A549 (cell line): ENCODE measurements around the gene SPATA25. TPM values are rescaled to one million over a fixed set of nuclear protein-coding genes. Genes with fewer than 3 reads are reported as not detected.
A peak's percentile ranks its signal among the peaks of the same experiment; 100 is the strongest.

Source experiments
- ATAC-seq, 2 experiments: fragments of 200-7000 bp in 1 of 2; fragments of >200 bp in 1 of 2; cut with Nextera tagmentation in 1 of 2; cut with Tn5 transposase in 1 of 2; 3 replicates each; pipeline versions ENCODE4 v1.8.0 to v1.9.1; 2018 to 2020; ENCODE audit warnings: mild to moderate bottlenecking in 1 of 2, moderate library complexity in 1 of 2
- CTCF ChIA-PET: fragments of 300-600 bp; sonication (Branson Sonifier 250); formaldehyde crosslinking; extraction: SDS; loops from one replicate; lab custom pipeline; 2021; ENCODE audit warnings: antibody characterized with exemption, inconsistent platforms; lab: Yijun Ruan, JAX
- POLR2A ChIA-PET: fragments of 350-600 bp; formaldehyde crosslinking; extraction: SDS; loops from one replicate; lab custom pipeline; 2021; ENCODE audit warnings: antibody characterized with exemption, inconsistent platforms; lab: Yijun Ruan, JAX
- DNase-seq, 2 experiments: peaks; one replicate each; pipeline versions ENCODE4 v3.0.0 to v3.0.0-alpha.2; 2011 to 2016; ENCODE audit warnings: low read depth in 1 of 2, low spot score in 1 of 2
- FAIRE-seq: peaks from 2 replicates; lab custom pipeline; 2011; peaks lifted over from hg19 to GRCh38; lab: Jason Lieb, UNC
- H3K27ac ChIP-seq, 2 experiments: fragments of >200 bp; sonication (Bioruptor Twin); formaldehyde crosslinking; 3 replicates each; pipeline ENCODE4 v1.5.1; 2016 to 2017
- H3K4me1 ChIP-seq: fragments of >200 bp; sonication (Bioruptor Twin); formaldehyde crosslinking; 3 replicates; pipeline ENCODE4 v1.6.1; 2016
- H3K4me2 ChIP-seq: fragments of >200 bp; sonication (Bioruptor Twin); formaldehyde crosslinking; 3 replicates; pipeline ENCODE4 v1.6.1; 2016
- H3K4me3 ChIP-seq: fragments of >200 bp; sonication (Bioruptor Twin); formaldehyde crosslinking; 3 replicates; pipeline ENCODE4 v1.5.1; 2016
- H3K9me3 ChIP-seq: fragments of >200 bp; sonication (Bioruptor Twin); formaldehyde crosslinking; 3 replicates; pipeline ENCODE4 v1.6.1; 2016
- BHLHE40 ChIP-seq: IDR thresholded peaks from 2 replicates; pipeline ENCODE4 v1.6.1; 2012; ENCODE audit warnings: low read depth, low read length, inconsistent platforms
- CBX8 ChIP-seq: fragments of 200-600 bp; sonication (generic); IDR thresholded peaks from 2 replicates; pipeline ENCODE4 v1.6.1; 2016
- CTCF ChIP-seq: fragments of >200 bp; sonication (Bioruptor Twin); formaldehyde crosslinking; IDR thresholded peaks from 3 replicates; pipeline ENCODE4 v1.5.1; 2016
- EHMT2 ChIP-seq: fragments of 200-600 bp; sonication (generic); IDR thresholded peaks from 2 replicates; pipeline ENCODE4 v1.6.1; 2016; ENCODE audit warnings: antibody characterized with exemption, low read depth, mild to moderate bottlenecking, moderate library complexity
- EP300 ChIP-seq, 2 experiments: fragments of >200 bp; sonication (Bioruptor Twin); formaldehyde crosslinking; IDR thresholded peaks; 2 replicates in 1 of 2; 3 replicates in 1 of 2; pipeline ENCODE4 v1.6.1; 2016 to 2017
- ESRRA ChIP-seq: fragments of 150-350 bp; IDR thresholded peaks from 2 replicates; pipeline ENCODE4 v1.6.1; 2014; ENCODE audit warnings: mild to moderate bottlenecking, low read length, borderline replicate concordance
- FOSB ChIP-seq: fragments of 250-450 bp; sonication (Bioruptor Pico); IDR thresholded peaks from 2 replicates; pipeline ENCODE4 v1.5.0; 2020; ENCODE audit warnings: mild to moderate bottlenecking, moderate library complexity
- FOSL2 ChIP-seq, 2 experiments: fragments of 450-650 bp in 1 of 2; fragments of >200 bp in 1 of 2; sonication (Bioruptor Twin) in 1 of 2; formaldehyde crosslinking; IDR thresholded peaks; 2 replicates each; pipeline versions ENCODE4 v1.5.0 to v1.6.1; 2016 to 2020; ENCODE audit warnings: mild to moderate bottlenecking in 1 of 2, moderate library complexity in 1 of 2
- FOXS1 ChIP-seq: fragments of 250-450 bp; sonication (Bioruptor Pico); IDR thresholded peaks from 2 replicates; pipeline ENCODE4 v1.5.0; 2020; ENCODE audit warnings: mild to moderate bottlenecking, moderate library complexity
- HEYL ChIP-seq: fragments of 250-450 bp; sonication (Bioruptor Pico); IDR thresholded peaks from 2 replicates; pipeline ENCODE4 v1.8.0; 2021; ENCODE audit warnings: mild to moderate bottlenecking, moderate library complexity
- HOXB5 ChIP-seq: fragments of 250-450 bp; sonication (Bioruptor Pico); IDR thresholded peaks from 2 replicates; pipeline ENCODE4 v1.5.0; 2020; ENCODE audit warnings: mild to moderate bottlenecking, moderate library complexity
- KDM1A ChIP-seq: fragments of 200-600 bp; sonication (generic); IDR thresholded peaks from 2 replicates; pipeline ENCODE4 v1.6.1; 2016; ENCODE audit warnings: low read depth, mild to moderate bottlenecking
- MAZ ChIP-seq: fragments of 150-350 bp; IDR thresholded peaks from 2 replicates; pipeline ENCODE4 v1.6.1; 2014; ENCODE audit warnings: antibody characterized with exemption, low read depth, low read length, borderline replicate concordance
- MYC ChIP-seq: IDR thresholded peaks from 2 replicates; pipeline ENCODE4 v1.6.1; 2012; ENCODE audit warnings: mild to moderate bottlenecking, inconsistent platforms, low read length, improper control_type of control experiment, borderline replicate concordance
- RAD21 ChIP-seq, 2 experiments: fragments of >200 bp in 1 of 2; sonication (Bioruptor Twin) in 1 of 2; formaldehyde crosslinking in 1 of 2; IDR thresholded peaks in 1 of 2; conservative IDR thresholded peaks in 1 of 2; 2 replicates in 1 of 2; 3 replicates in 1 of 2; pipeline ENCODE4 v1.6.1; 2012 to 2018; ENCODE audit warnings: inconsistent platforms in 1 of 2
- RCOR1 ChIP-seq: fragments of 150-350 bp; IDR thresholded peaks from 2 replicates; pipeline ENCODE4 v1.6.1; 2014; ENCODE audit warnings: antibody characterized with exemption, low read length, low read depth
- RFX5 ChIP-seq: fragments of 450-650 bp; IDR thresholded peaks from 2 replicates; pipeline ENCODE4 v1.7.1; 2014; ENCODE audit warnings: antibody characterized with exemption, mild to moderate bottlenecking, moderate library complexity
- RNF2 ChIP-seq: fragments of 200-600 bp; sonication (generic); IDR thresholded peaks from 2 replicates; pipeline ENCODE4 v1.6.1; 2016; ENCODE audit warnings: low read depth, mild to moderate bottlenecking, antibody characterized with exemption, moderate library complexity, borderline replicate concordance
- SREBF2 ChIP-seq: fragments of 450-650 bp; IDR thresholded peaks from 2 replicates; pipeline ENCODE4 v1.6.1; 2014; ENCODE audit warnings: mild to moderate bottlenecking, moderate library complexity
- USF2 ChIP-seq: fragments of 450-650 bp; IDR thresholded peaks from 2 replicates; pipeline ENCODE4 v1.6.1; 2014; ENCODE audit warnings: antibody characterized with exemption
- ZFP36 ChIP-seq: fragments of 450-650 bp; IDR thresholded peaks from 2 replicates; pipeline ENCODE4 v1.6.1; 2014; ENCODE audit warnings: borderline replicate concordance; ENCODE audit not compliant: partially characterized antibody
- WGBS: methylation state at CpG from one replicate; pipeline ENCODE4 v1.1.6; 2017; ENCODE audit errors: missing lambda C conversion rate; 5-methylcytosine and 5-hydroxymethylcytosine counted together
- polyA plus RNA-seq, 4 experiments: library from polyadenylated mRNA; depleted of rRNA in 3 of 4; stranded (reverse); fragments of >200 nt; fragmentation: RNase III in 1 of 4; extraction: RNeasy Plus Mini Kit Qiagen cat#74134 plus additional on column Dnase treatment in 1 of 4; gene quantifications; 2 replicates in 3 of 4; 3 replicates in 1 of 4; pipeline ENCODE4 v1.2.3, GENCODE V29; 2011 to 2017
- TF ChIP-seq, protein P1 (sequence below): fragments of >200 bp; sonication (Bioruptor Twin); formaldehyde crosslinking; IDR thresholded peaks from 3 replicates; pipeline ENCODE4 v1.6.1; 2016
- TF ChIP-seq, protein P2 (sequence below): IDR thresholded peaks from 2 replicates; pipeline ENCODE4 v1.6.1; 2012; ENCODE audit warnings: low read depth, borderline replicate concordance

The SPATA25 gene
- polyA plus RNA-seq, 2 of the 4 experiments (the other 2 are of a cell fraction), result 0.31 to 0.77 TPM

DNA sequence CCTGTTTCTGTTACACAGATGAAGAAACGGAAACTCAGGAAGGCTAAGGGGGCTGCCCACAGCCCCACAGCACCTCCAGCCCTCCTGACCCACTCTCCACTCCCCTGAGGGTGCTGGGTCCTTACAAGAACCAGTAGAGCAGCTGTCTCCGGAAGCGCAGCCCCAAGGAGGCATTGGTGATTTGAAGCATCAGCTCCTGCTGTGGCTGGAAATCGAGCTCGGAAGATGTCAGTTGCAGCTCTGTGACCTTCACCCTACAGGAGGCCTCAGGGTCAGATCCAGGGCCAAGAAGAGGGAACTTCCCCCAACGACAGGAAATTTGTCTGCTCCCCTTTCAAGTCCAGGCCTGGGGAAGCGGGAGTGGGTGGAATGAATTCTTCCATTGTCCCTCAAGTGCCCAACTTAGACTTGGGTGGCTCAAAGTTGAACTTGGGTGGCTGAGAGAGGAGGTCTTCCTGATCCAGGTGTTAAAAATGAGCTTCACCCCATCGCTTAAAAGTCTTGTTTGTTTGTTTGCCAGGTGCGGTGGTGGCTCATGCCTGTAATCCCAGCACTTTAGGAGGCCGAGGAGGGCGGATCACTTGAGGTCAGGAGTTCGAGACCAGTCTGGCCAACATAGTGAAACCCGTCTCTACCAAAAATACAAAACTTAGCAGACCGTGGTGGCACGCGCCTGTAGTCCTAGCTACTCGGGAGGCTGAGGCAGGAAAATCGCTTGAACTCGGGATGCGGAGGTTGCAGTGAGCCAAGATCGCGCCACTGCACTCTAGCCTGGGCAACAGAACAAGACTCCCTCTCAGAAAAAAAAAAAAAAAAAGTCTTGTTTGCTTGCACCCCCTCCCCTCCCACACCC lies 22.6 kb upstream of the SPATA25 start:
- H3K4me3 ChIP-seq, result peak overlapping the region; percentile 23; the same call in 1 of the 3 replicates
- ATAC-seq (no peak), FAIRE-seq (no peak), DNase-seq (no peak)
- H3K9me3 ChIP-seq, result no peaks in the 10 kb centered on the region
- CTCF ChIA-PET, result interaction anchor here (0.6 to 1.6 kb wide), 4 partner anchors 14 to 1780 kb away, joined by 3 to 6 read pairs (median 4); no protein-coding TSS in a partner anchor
- TF ChIP-seq RCOR1 (no peak), HEYL (CRISPR knock-in tag) (no peak), FOSL2 (IDR thresholded peaks at IDR 0.05) (no peak), FOSL2 (CRISPR knock-in tag; IDR thresholded peaks at IDR 0.05) (no peak), FOXS1 (CRISPR knock-in tag) (no peak), CBX8 (no peak)
- TF ChIP-seq, protein P1, sequence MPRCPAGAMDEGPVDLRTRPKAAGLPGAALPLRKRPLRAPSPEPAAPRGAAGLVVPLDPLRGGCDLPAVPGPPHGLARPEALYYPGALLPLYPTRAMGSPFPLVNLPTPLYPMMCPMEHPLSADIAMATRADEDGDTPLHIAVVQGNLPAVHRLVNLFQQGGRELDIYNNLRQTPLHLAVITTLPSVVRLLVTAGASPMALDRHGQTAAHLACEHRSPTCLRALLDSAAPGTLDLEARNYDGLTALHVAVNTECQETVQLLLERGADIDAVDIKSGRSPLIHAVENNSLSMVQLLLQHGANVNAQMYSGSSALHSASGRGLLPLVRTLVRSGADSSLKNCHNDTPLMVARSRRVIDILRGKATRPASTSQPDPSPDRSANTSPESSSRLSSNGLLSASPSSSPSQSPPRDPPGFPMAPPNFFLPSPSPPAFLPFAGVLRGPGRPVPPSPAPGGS, result no peak
- H3K4me1 ChIP-seq, result peaks cover 24% of the 10 kb centered on the region
- peak overlapping the region; percentile 69 for H3K4me2 ChIP-seq
- POLR2A ChIA-PET, result interaction anchor here (0.8 to 1.2 kb wide), 2 partner anchors 19 to 25 kb away, joined by 3 to 8 read pairs; partner anchors contain the start of genes CTSA and NEURL2
- 84% methylated on average over 22 of the region's 22 CpGs for WGBS
- peak overlapping the region; percentile 43 to 75; a peak in 5 of 6 replicates for H3K27ac ChIP-seq

DNA sequence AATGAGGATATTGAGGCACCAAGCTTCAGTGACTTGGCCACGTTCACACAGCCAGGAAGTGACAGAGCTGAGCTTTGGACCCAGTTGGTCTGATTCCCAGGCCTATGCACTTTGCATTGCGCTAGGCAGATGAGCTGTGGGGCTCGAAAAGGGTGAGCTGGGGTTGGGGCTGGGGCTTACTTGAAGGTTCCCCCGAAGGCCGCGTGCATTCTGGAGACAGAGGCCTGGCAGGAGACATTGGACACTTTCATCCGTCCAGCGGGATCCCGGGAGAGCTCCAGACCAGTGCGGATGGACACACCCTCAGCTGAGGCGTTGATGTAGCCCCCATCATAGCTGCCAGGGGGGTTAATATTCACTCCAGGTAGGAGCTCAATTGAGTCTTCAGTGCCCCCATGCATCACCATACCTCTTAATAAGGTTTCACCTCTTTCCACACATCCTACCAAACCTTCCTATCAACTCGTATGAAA lies 21.9 kb upstream of the SPATA25 start:
- H3K4me2 ChIP-seq, result no peak overlapping the region
- DNase-seq, result no peak
- peaks cover 26% of the 10 kb centered on the region for H3K4me1 ChIP-seq
- POLR2A ChIA-PET, result interaction anchor here (0.8 kb wide), 1 partner anchor 19 kb away, joined by 3 read pairs; the partner anchor contains the start of genes CTSA and NEURL2
- FAIRE-seq, result no peak
- no peaks in the 10 kb centered on the region for H3K9me3 ChIP-seq
- H3K27ac ChIP-seq, result no peak overlapping the region
- H3K4me3 ChIP-seq, result no peak overlapping the region
- TF ChIP-seq RNF2 (no peak), HOXB5 (CRISPR knock-in tag) (no peak), MAZ (no peak), BHLHE40 (no peak), SREBF2 (no peak), EP300 (IDR thresholded peaks at IDR 0.05) (no peak), ESRRA (no peak), FOSB (no peak), USF2 (no peak), CTCF (no peak), RFX5 (no peak), RAD21 (conservative IDR thresholded peaks at IDR 0.05 in 1 of 2, IDR thresholded peaks at IDR 0.05 in 1 of 2) (no peak), MYC (no peak), KDM1A (no peak), ZFP36 (no peak), EHMT2 (no peak)
- TF ChIP-seq, protein P2, sequence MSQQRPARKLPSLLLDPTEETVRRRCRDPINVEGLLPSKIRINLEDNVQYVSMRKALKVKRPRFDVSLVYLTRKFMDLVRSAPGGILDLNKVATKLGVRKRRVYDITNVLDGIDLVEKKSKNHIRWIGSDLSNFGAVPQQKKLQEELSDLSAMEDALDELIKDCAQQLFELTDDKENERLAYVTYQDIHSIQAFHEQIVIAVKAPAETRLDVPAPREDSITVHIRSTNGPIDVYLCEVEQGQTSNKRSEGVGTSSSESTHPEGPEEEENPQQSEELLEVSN, result no peak
- TF ChIP-seq, protein P1, result no peak
- TF ChIP-seq, all 56 proteins: peak for 0
- CTCF ChIA-PET, result interaction anchor here (1.0 to 1.4 kb wide), 2 partner anchors 56 to 102 kb away, joined by 3 to 5 read pairs; no protein-coding TSS in a partner anchor
- WGBS, result 91% methylated on average over 12 of the region's 12 CpGs
- ATAC-seq, result no peak
